Activated CD4-positive, alpha-beta T cell treated with anti-CD3 and anti-CD28 coated beads, Interleukin-2, amount 50 U/mL, for 1 hour (primary cell): ENCODE results near the gene SLC15A4.
"Not testable (repeated sequence)": the region's sequence is repeated elsewhere in the genome, so short reads cannot be mapped to it uniquely, and the experiment has no call there.

ENCODE experiments used
- DNase-seq: peaks from one replicate; pipeline ENCODE4 v3.0.0-alpha.2; 2020

Gene SLC15A4

DNA sequence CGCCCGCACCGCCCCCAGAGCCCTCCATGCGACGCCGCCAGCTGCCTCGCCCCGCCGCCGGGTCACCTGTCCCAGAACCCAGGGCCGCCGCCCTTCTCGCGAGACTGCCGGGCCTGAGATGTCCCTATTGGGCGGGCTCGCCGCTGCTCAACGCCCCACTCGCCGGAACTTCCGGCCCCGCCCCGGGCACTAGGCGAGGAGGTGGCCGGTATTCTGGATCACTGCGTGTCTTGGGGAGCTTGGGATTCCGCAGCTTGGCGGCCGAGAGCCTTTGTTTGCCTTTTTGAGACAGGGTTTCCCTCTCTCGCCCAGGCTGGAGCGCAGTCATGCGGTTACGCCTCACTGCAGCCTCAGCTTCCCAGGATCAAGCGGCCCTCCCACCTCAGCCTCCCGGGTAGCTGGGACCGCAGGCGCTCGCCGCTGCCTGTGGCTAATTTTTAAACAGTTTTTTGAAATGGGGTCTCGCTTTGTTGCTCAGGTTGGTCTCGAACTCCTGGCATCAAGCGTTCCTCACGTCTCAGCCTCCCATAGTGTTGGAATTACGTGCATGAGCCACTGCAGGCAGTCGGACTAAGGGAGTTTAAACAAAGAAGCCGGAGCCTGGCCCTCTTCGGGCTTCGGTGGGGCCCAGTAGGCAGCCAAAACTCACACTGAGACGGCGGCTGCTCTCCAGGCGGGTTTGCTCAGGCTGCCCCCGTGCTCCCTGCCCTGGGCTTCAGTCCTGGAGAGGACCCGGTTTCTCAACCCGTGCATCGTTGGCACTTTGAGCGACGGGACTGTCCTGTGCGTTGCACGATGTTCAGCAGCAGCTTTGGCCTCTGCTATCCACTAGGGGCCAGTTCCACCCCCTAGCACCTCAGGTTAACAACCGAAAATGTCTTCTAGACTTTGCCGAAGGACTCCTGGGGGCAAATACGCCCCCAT is at the start of gene SLC15A4:
SLC15A4 (minus strand) TSS at position 43 of the 924 bp plus-strand sequence; CDS start at position 28, 15 bp downstream.
- peak; percentile 84 for DNase-seq

DNA sequence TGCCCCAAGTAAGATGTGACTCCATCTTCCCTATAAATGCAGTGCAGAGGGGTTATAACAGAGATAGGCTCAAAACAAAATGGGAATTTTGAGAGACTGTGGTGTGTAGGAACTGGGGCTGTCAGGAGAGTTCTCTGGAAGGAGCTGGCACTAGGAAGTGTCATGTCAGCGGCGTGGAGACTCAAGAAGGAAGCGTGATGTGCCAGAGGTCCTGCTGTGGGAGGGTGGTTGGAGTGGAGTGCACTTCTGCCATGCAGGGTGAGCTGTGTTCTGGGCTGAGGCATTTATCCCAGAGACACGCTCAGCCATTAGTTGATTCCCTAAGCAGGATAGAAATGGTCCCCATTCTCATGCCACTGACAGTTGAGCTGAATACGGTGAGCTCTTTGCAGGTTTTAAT is 48.5 kb upstream of the SLC15A4 start:
- DNase-seq: no peak

DNA sequence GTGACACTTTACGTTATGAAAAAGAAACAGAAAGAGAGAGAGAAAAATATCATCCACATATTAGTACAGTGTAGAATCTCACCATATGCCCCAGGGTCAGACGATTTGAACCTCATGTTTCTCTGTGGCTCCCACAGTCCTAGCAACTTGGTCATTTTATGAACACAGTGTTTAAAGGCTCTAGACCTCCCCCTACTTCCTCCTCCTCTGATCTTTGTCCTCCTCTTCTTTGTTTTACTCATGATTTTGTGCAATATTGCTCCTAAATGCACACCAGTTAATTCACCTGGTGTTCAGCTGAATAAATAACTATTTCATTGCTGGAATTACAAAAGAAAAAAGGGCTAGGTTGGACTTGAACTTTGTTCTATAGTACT is 47.7 kb upstream of the SLC15A4 start:
- no peak for DNase-seq

DNA sequence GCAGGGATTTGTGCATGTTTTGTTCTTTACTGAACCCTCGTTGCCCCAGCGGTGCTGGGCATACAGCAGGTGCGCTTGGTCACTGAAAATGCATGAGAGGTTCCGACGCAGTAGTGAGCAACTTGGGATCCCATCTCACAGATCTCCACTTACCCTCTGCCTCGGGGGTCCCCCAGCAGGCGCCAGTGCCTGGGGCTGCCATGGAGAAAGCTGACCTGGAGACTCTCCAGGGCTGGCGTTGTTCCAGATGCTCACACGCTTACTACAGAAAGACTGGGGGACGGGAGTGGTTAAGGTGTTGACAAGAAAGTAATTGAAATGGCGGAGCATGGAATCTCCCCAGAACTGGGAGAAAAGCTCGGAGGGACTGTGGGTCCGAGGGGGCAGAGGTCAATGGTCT is 43.7 kb upstream of the SLC15A4 start:
- DNase-seq: no peak

DNA sequence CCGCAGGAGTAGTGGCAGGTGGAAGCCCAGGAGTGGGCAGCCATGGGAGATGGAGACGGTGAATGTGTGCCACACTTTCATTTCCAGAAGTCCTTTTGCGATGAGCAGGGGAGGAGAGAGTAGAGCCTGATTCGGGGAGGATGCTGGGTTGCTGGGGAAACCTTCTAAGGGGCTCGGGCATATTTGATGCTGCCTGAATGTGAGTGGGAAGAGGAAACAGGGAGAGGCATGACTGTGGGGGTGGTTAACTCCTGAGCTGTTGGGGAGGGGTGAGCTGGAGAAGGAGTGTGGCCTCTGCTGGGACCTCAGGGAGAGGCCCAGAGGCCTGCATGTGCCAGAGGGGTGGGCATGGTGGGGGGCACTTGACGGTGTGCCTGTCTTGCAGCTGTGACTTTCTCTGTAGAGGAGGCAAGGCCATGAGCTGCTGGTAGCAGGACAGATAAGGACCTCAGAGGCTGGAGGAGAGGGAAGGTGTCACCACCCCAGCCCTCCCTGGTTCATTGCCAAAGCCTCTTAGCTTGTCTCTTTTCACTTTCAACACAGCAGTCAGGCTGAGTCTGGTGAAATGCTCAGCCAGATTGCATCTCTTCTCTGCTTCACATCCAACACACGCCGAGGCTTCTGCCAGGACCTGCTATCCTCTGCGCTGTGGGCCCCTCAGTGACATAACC is 40.9 kb upstream of the SLC15A4 start:
- no peak for DNase-seq

DNA sequence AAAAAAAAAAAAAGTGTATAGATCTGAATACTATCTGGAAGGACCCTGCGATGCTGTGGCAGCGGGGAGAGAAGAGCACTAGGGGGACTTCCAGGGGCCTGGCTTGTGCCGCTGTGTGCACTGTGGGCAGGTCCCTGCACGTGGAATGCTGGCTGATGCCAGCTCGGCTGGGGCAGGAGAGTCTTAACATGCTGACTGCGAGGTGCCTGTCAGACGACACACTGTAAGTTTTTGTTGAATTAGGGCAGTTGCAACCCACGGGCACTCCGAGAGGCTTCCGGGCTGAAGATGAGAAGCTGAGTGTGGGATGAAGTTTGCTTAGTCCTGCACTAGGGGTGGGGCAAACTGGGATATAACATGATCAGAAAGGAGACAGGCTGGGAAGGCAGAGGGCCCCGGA is 40.2 kb upstream of the SLC15A4 start:
- DNase-seq: no peak

DNA sequence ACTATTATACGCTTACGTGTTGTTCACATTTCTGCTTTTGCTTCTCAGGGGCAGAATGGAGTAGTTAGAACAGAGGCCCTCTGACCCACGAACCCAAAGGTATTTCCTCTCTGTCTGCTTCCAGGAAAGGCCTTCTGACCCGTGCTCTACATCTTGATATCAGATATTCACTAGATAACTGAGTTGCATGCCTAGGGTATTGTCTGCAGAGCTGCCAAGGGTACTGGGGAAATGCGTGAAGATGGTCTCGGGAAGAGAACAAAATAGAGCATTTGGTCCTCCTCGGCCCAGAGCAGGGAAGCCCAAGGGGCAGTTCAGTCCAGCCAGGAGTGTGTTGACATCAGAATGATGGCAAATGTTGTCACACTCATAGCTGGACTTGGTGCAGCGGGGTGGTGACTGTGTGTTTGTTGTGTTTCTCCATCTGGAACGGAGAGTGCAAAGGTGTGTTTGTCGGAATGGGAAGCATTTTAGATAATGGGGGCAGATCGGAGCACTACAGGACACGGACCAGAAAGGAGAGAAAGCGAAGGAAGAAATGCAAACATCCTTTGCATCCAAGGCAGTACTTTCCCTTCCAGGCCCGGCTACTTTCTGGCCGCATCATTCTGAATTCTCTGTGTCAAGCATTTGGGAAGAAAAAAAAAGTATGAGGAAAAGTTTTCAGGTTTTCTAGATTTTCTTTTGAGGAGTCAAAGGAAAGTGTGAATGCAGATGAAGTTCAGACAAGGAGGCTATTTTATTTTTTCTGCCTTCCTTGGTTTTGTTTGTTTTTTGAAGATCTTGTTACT is 37.7 kb upstream of the SLC15A4 start:
- DNase-seq: no peak

DNA sequence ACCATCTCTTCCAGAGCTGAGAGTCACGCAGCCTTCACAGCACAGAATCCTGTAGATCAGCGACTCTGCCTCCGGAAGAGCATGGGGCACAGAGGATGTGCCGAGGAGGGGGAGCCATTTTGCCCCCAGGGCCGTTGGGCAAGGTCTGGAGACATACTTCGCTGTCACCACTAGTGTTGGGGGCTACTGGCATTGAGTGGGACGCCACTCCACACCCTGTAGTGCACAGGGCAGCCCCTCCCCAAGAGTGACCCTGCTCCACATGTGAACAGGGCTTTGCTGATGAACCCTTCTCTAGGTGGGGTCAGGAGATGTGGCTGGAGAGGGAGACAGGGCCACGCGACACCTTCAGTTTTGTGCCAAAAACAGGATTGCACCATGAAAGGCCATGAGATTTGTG is 35.6 kb upstream of the SLC15A4 start:
- no peak for DNase-seq

DNA sequence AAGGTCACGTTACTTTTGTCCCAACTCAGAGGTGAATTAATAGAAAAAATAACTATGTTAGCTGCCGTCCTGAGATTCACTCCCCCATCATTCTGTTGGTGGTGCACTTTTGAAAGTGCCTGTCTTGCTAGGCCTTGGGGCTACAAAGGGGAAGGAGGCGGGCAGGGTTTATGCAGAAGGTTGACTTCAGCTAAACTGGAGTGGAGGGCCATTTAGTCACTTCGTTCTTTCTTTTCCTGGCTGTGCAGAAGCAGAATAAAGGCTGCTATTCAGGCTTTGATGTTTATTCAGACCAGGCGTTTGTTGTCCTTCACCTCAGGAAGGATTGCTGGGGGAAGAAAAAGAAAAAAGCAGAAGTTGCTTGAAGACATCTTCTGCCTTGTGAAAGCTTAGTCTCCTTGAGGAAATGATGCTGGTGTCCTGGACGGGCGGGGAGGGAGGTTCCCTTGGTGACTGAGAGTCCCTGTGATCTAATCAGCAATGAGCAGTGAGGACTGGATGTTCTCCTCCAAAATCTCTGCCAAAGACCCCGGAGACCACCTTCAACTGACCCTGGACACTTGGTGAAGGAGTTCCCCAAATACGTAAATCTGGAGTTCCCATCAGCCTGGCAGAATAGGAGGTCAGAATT is 33.5 kb upstream of the SLC15A4 start:
- no peak for DNase-seq

DNA sequence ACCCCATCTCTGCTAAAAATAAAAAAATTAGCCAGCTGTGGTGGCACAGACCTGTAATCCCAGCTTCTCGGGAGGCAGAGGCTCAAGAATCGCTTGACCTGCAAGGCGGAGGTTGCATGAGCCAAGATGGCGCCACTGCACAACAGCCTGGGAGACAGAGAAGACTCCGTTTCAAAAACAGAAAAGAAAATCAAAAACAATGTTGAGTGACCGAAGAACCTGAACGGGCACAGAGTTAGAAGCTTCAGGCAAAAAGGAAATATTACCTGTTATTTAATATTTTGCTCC is 33.0 kb upstream of the SLC15A4 start:
- no peak for DNase-seq

DNA sequence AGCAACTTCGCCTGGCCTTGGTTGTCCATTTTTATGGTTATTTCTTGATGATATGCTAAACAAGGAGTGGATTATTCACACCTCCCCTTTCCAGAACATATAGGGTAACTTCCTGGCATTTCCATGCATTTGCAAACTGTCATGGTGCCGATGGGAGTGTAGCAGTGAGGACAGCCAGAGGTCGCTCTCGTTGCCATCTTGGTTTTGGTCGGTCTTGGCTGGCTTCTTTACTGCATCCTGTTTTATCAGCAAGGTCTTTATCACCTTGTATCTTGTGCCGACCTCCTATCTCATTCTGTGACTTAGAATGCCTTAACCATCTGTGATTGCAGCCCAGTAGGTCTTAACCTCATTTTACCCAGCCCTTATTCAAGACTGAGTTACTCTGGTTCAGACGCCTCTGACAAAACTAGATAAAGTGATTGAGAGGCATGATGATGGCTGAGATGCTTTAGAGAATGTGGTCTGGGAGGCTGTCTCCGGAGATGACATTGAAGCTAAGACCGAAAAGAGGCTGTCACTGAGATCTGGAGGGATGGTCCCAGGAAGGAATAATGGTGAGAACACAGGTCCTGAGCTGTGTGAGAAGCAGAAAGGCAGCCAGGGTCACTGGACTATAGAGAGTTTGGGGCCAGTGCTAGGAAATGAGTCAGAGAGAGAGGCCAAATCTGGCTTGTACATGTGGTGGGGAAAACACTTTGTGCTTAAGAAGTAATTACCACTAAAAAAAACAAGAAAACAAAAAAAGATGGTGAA is 32.5 kb upstream of the SLC15A4 start:
- DNase-seq: no peak

DNA sequence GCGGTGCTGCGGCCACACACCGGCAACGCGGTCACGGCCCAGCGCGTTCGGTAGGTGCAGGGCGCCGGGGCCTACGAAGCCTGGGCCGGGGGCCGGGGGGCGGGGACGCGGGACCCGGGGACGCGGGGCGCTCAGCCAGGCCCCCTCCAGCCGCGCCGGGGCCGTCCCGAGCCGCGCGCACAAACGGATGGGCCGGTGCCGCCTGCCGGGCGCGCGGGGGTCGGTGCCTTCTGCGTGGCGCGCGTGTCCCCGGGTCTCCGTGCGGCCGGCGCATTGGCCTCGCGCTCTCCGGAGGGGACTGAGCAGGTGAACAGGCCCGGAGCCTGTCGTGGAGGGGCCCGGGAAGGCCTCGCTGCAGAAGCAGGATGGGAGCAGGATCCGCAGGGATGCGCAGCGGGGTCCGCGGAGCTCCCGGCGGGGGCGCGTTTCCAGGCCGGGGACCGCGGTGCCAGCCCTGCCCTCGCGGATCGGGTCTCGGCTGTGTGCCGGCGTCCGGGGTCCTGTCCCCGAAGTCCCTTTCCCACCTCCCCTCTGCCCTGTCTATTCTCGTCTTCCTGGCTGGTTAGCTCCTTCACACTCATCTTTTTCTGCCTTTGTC is 29.9 kb upstream of the SLC15A4 start:
- DNase-seq: no peak

DNA sequence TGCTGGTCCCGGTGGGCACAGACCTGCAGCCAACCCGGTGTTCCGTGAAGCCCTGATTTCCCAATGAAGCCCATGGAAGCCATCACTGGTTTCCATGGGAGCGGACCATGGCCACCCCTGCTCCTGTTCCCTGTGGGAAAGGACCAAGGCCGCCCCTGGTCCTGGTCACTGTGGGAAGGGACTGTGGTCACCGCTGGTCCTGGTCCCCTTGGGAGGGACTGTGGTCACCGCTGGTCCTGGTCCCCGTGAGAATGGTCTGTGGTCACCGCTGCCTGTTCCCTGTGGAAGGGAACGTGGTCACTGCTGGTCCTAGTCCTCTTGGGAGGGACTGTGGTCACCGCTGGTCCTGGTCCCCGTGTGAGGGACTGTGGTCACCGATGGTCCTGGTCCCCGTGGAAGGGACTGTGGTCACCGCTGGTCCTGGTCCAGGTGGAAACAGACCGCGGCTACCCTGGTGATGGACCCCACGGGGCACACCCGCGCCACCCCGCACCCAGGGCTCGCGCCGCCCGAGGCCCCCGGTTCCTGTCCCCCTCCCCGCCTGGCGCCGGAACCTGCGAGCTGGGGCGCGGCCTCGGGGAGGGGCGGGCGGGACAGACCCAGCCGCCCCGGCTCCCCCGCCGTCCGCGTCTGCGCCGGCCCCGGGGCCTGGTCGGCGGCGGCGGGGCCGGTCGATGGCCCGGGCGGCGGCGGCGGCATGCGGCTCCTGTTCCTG is 29.3 kb upstream of the SLC15A4 start, which contains the start of gene GLT1D1:
GLT1D1 (plus strand) TSS at position 594 of the 715 bp plus-strand sequence; CDS start at position 698, 104 bp downstream.
- no peak for DNase-seq

DNA sequence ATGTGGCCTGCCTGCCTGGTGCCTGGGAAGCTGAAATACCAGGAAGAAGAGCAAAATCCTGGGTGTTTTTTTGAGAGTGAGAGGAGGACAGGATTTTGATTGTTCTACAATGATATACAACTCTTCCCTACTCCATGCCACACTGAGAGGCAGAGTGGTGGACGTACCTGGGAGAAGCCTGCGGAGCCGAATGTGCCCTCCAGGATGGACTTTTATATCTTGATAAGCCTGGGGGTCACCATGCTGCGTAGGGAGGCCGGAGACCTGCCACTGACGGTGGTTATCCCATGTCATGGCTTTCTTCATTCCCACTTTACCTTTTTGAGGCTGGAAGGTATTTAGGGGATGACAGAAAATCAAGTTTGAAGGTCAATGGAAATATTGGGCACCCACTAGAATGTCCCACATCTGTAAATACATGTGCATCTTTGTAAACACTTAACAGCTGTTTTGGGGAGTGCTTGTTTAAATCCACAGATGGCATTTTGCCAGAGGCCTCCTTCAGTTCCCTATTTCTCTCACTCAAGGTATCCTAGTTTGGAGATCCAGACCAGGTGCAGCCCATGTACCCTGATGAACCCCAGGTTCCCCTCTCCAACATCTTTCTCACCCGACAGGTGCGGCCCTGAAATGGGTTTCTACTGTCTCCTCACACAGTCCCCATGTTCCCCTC is 28.4 kb upstream of the SLC15A4 start:
- DNase-seq: no peak

DNA sequence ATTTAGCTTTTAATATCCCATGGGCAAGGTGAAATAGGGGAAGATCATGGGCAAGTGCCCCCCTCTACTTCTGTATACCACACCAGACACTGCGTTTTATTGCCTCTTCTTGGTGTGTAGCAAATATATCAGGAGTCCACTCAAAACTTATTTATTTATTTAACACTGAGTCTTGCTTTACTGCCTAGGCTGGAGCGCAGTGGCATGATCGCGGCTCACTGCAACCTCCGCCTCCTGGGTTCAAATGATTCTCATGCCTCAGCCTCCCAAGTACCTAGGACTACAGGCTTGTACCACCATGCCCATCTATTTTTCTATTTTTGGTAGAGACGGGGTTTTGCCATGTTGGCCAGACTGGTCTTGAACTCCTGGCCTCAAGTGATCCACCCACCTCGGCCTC is 27.7 kb upstream of the SLC15A4 start:
- not testable (repeated sequence) for DNase-seq

DNA sequence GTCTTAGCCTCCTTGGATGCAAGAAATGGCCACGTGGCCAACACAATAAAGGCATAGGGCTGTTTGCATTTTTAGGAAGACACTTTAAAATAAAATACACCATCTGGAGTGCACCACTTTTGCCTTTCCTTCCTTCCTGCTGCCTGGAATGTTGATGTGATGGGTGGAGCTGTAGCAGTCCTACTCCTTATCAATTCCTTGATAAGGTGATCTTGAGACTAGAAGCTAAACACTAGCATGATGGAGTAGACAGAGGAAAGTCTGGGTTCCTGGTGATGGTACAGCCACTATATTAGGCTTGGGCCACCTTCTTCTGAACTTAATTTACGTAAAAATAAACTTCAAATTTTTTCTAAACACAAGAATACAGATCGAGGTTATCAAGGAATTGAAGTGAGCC is 26.6 kb upstream of the SLC15A4 start:
- DNase-seq: no peak

DNA sequence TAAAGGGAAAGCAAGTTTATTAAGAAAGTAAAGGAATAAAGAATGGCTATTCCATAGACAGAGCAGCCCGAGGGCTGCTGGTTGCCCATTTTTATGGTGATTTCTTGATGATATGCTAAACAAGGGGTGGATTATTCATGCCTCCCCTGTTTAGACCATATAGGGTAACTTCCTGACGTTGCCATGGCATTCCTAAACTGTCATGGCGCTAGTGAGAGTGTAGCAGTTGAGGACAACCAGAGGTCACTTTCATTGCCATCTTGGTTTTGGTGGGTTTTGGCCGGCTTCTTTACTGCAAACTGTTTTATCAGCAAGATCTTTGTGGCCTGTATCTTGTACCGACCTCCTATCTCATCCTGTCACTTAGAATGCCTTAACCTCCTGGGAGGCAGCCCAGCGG is 26.0 kb upstream of the SLC15A4 start:
- not testable (repeated sequence) for DNase-seq

DNA sequence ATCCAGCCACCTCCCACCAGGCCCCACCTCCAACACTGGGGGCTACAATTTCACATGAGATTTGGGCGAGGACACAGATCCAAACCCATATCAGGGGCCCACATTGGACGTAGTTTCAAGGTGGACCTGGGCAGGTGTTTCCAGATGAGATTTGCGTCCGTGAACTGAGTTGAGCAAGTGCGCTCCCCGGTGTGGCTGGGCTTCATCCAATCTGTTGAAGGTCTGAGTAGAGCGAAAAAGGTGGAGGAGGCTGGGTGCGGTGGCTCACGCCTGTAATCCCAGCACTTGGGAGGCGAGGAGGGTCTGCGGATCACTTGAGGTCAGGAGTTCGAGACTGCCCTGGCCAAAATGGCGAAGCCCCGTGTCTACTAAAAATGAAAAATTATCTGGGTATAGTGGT is 24.6 kb upstream of the SLC15A4 start:
- DNase-seq: no peak

DNA sequence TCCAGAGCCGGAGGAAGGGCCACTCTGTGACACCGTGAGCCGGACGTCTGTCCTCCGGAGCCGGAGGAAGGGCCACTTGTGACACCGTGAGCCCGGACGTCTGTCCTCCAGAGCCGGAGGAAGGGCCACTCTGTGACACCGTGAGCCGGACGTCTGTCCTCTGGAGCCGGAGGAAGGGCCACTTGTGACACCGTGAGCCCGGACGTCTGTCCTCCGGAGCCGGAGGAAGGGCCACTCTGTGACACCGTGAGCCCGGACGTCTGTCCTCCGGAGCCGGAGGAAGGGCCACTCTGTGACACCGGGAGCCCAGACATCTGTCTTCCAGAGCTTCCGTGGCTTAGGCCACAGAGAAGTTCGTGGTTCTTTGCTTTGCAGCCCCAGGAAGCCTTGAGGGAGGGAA is 22.9 kb upstream of the SLC15A4 start:
- DNase-seq: not testable (repeated sequence)

DNA sequence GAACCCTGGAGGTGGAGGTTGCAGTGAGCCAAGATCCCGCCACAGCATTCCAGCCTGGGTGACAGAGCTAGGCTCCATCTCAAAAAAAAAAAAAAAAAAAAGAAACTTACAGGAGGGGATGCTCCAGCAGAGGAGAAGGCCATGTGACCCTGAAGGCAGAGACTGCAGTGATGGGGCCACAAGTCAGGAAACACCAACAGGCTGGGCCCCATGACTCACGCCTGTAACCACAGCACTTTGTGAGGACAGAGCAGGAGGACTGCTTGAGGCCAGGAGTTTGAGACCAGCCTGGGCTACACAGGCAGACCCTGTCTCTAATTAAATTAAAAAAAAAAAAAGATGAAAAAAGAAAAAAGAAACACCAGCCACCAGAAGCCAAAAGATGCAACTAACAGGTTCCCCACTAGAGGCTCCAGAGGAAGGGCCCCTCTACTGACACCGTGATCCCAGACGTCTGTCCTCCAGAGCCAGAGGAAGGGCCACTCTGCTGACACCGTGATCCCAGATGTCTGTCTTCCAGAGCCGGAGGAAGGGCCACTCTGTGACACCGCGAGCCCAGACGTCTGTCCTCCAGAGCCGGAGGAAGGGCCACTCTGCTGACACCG is 20.4 kb upstream of the SLC15A4 start:
- DNase-seq: no peak
